AG04450 (cell line): ENCODE data around the gene GNAZ. TPM values are rescaled to one million over a fixed set of nuclear protein-coding genes. Genes with fewer than 3 reads are reported as not detected.

Experiments
- CTCF ChIA-PET: fragments of 300-600, 350-600 bp; formaldehyde crosslinking; extraction: SDS; loops from one replicate; lab custom pipeline; 2022; ENCODE audit warnings: antibody characterized with exemption, inconsistent platforms; lab: Charles Lee
- POLR2A ChIA-PET: fragments of 350-600 bp; formaldehyde crosslinking; extraction: SDS; loops from one replicate; lab custom pipeline; 2021; ENCODE audit warnings: antibody characterized with exemption, inconsistent platforms; lab: Yijun Ruan, JAX
- DNase-seq: peaks from one replicate; pipeline ENCODE4 v3.0.0-alpha.2; 2011; ENCODE audit warnings: low read depth, low spot score
- H3K27ac ChIP-seq: one replicate; pipeline ENCODE4 v1.5.1; 2012; ENCODE audit warnings: low read depth, low read length, control low read depth
- H3K27me3 ChIP-seq: one replicate; pipeline ENCODE4 v1.6.0; 2012; ENCODE audit warnings: low read length; ENCODE audit not compliant: control insufficient read depth, insufficient read depth
- H3K4me3 ChIP-seq: 2 replicates; pipeline ENCODE4 v1.5.1; 2011; ENCODE audit warnings: mild to moderate bottlenecking, low read depth, low read length, control low read depth
- H3K9me3 ChIP-seq: 2 replicates; pipeline ENCODE4 v1.5.1; 2012; ENCODE audit warnings: low read length; ENCODE audit not compliant: control insufficient read depth, insufficient read depth
- polyA plus RNA-seq: library from polyadenylated mRNA; depleted of rRNA; stranded (reverse); fragments of >200 nt; gene quantifications from 2 replicates; pipeline ENCODE4 v1.2.3, GENCODE V29; 2011
- TF ChIP-seq, protein P1 (sequence below): IDR thresholded peaks from 2 replicates; pipeline ENCODE4 v1.5.1; 2011; ENCODE audit warnings: low read depth, low read length, control low read depth, inconsistent platforms

GNAZ gene
- polyA plus RNA-seq, 1 experiment, result 0.25 TPM

GRCh38 chr22:23127788-23128187 lies 57.5 kb downstream of the GNAZ start:
- CTCF ChIA-PET, result interaction anchor here (0.5 to 15.1 kb wide), 9 partner anchors 10 to 652 kb away, joined by 3 to 304 read pairs (median 3); partner anchors contain the start of gene GNAZ
- no peak overlapping the region for H3K4me3 ChIP-seq
- peaks cover 5% of the 10 kb centered on the region for H3K27me3 ChIP-seq
- DNase-seq, result no peak
- POLR2A ChIA-PET, result no interaction called here
- TF ChIP-seq, protein P1, sequence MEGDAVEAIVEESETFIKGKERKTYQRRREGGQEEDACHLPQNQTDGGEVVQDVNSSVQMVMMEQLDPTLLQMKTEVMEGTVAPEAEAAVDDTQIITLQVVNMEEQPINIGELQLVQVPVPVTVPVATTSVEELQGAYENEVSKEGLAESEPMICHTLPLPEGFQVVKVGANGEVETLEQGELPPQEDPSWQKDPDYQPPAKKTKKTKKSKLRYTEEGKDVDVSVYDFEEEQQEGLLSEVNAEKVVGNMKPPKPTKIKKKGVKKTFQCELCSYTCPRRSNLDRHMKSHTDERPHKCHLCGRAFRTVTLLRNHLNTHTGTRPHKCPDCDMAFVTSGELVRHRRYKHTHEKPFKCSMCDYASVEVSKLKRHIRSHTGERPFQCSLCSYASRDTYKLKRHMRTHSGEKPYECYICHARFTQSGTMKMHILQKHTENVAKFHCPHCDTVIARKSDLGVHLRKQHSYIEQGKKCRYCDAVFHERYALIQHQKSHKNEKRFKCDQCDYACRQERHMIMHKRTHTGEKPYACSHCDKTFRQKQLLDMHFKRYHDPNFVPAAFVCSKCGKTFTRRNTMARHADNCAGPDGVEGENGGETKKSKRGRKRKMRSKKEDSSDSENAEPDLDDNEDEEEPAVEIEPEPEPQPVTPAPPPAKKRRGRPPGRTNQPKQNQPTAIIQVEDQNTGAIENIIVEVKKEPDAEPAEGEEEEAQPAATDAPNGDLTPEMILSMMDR, result no peak
- H3K27ac ChIP-seq, result no peak overlapping the region
- no peaks in the 10 kb centered on the region for H3K9me3 ChIP-seq

- POLR2A ChIA-PET, result no interaction called here
- DNase-seq, result peak; percentile 66
- Histone ChIP-seq H3K4me3 (no peak overlapping the region), H3K27me3 (peaks cover 5% of the 10 kb centered on the region), H3K27ac (no peak overlapping the region), H3K9me3 (no peaks in the 10 kb centered on the region)
- TF ChIP-seq, protein P1, result peak; percentile 82
- CTCF ChIA-PET, result interaction anchor here (0.5 to 15.1 kb wide), 9 partner anchors 10 to 653 kb away, joined by 3 to 304 read pairs (median 3); partner anchors contain the start of gene GNAZ
These were observed 58.2 kb downstream of the GNAZ start for GRCh38 chr22:23128269-23129108.

- no peak overlapping the region for H3K27ac ChIP-seq
- no peaks in the 10 kb centered on the region for H3K9me3 ChIP-seq
- no peak overlapping the region for H3K4me3 ChIP-seq
- DNase-seq, result no peak
- TF ChIP-seq, protein P1, result no peak
- POLR2A ChIA-PET, result no interaction called here
- CTCF ChIA-PET, result interaction anchor here (15.1 kb wide), 1 partner anchor 172 kb away, joined by 304 read pairs; no protein-coding TSS in a partner anchor
- H3K27me3 ChIP-seq, result peaks cover 5% of the 10 kb centered on the region
These were observed 58.8 kb downstream of the GNAZ start for GRCh38 chr22:23129149-23129548.

GRCh38 chr22:23130697-23131096 lies 60.4 kb downstream of the GNAZ start:
- CTCF ChIA-PET, result interaction anchor here (1.8 to 15.1 kb wide), 2 partner anchors 173 to 255 kb away, joined by 5 to 304 read pairs; no protein-coding TSS in a partner anchor
- TF ChIP-seq, protein P1, result no peak
- no peak overlapping the region for H3K27ac ChIP-seq

GRCh38 chr22:23131931-23132330 lies 61.6 kb downstream of the GNAZ start:
- Histone ChIP-seq H3K27ac (no peak overlapping the region), H3K4me3 (no peak overlapping the region), H3K27me3 (peaks cover 4% of the 10 kb centered on the region), H3K9me3 (no peaks in the 10 kb centered on the region)
- DNase-seq, result no peak
- ChIA-PET POLR2A (no interaction called here), CTCF (interaction anchor here (1.2 to 15.1 kb wide), 4 partner anchors 9 to 423 kb away, joined by 3 to 304 read pairs (median 4); no protein-coding TSS in a partner anchor)
- TF ChIP-seq, protein P1, result no peak

More at GRCh38 chr22:23130697-23131096, 60.4 kb downstream of the GNAZ start:
- Histone ChIP-seq H3K27me3 (peaks cover 5% of the 10 kb centered on the region), H3K4me3 (no peak overlapping the region), H3K9me3 (no peaks in the 10 kb centered on the region)
- DNase-seq, result no peak
- POLR2A ChIA-PET, result no interaction called here
